Spleen (tissue), 11 donors: Measurements from ENCODE around the gene TMEM120A. TPM values are rescaled to one million over a fixed set of nuclear protein-coding genes. Genes with fewer than 3 reads are reported as not detected.
"Not testable (repeated sequence)": the region's sequence is repeated elsewhere in the genome, so short reads cannot be mapped to it uniquely, and the experiment has no call there.

Experiments
- DNase-seq: peaks from one replicate; pipeline ENCODE4 v3.0.0-alpha.2; 2020
- H3K27ac ChIP-seq, 8 donors: fragments of 200-600 bp; sonication (generic) in 7 of 8; 1 replicate in 4 of 8; 2 replicates in 4 of 8; pipeline versions ENCODE4 v1.5.0 to v1.8.0; 2016 to 2021; ENCODE audit warnings: inconsistent platforms in 4 of 8, mild to moderate bottlenecking in 4 of 8, moderate library complexity in 1 of 8
- H3K27me3 ChIP-seq, 7 donors: fragments of 200-600 bp; sonication (generic) in 6 of 7; replicated peaks in 1 of 7; 1 replicate in 4 of 7; 2 replicates in 3 of 7; pipeline versions ENCODE4 v1.5.0 to v1.8.0; 2016 to 2021; ENCODE audit warnings: inconsistent platforms in 3 of 7, mild to moderate bottlenecking in 1 of 7
- H3K36me3 ChIP-seq, 6 donors: fragments of 200-600 bp; sonication (generic) in 5 of 6; 1 replicate in 4 of 6; 2 replicates in 2 of 6; pipeline versions ENCODE4 v1.5.0 to v1.8.0; 2016 to 2021; ENCODE audit warnings: inconsistent platforms in 2 of 6
- H3K4me1 ChIP-seq, 6 donors: fragments of 200-600 bp; sonication (generic) in 5 of 6; 1 replicate in 3 of 6; 2 replicates in 3 of 6; pipeline versions ENCODE4 v1.5.0 to v1.8.0; 2016 to 2021; ENCODE audit warnings: inconsistent platforms in 3 of 6
- H3K4me3 ChIP-seq, 8 donors: fragments of 200-600 bp; sonication (generic) in 7 of 8; 1 replicate in 4 of 8; 2 replicates in 4 of 8; pipeline versions ENCODE4 v1.5.0 to v1.8.0; 2016 to 2021; ENCODE audit warnings: inconsistent platforms in 4 of 8, mild to moderate bottlenecking in 4 of 8, moderate library complexity in 2 of 8
- H3K9me3 ChIP-seq, 8 donors: fragments of 200-600 bp; sonication (generic) in 7 of 8; 1 replicate in 4 of 8; 2 replicates in 4 of 8; pipeline versions ENCODE4 v1.5.0 to v1.8.0; 2016 to 2021; ENCODE audit warnings: inconsistent platforms in 4 of 8
- CTCF ChIP-seq, 11 experiments: fragments of 200-600 bp in 7 of 11; fragments of 450-650 bp in 4 of 11; sonication (generic) in 4 of 11; IDR thresholded peaks in 8 of 11; conservative IDR thresholded peaks in 3 of 11; 1 replicate in 7 of 11; 2 replicates in 4 of 11; pipeline versions ENCODE4 v1.4.0 to v1.8.0; 2016 to 2021; ENCODE audit warnings: antibody characterized with exemption in 11 of 11, inconsistent platforms in 4 of 11, mild to moderate bottlenecking in 1 of 11
- POLR2A ChIP-seq, 3 donors: fragments of 450-650 bp; IDR thresholded peaks; one replicate each; pipeline ENCODE4 v1.5.1; 2017; ENCODE audit warnings: antibody characterized with exemption in 3 of 3, mild to moderate bottlenecking in 1 of 3
- POLR2AphosphoS5 ChIP-seq, 3 donors: sonication (generic); formaldehyde crosslinking; IDR thresholded peaks; one replicate each; pipeline ENCODE4 v1.5.1; 2017; ENCODE audit warnings: antibody characterized with exemption in 3 of 3
- WGBS, 5 donors: extraction: QIAGEN DNeasy Blood & Tissue Kit in 3 of 5; methylation state at CpG; one replicate each; pipeline versions ENCODE4 v1.1.5 to v1.1.7; 2013 to 2018; 5-methylcytosine and 5-hydroxymethylcytosine counted together
- intact Hi-C: fragments of 100-400 bp; cut with DNase I; formaldehyde crosslinking; loops from one replicate; pipeline ENCODE4 v1.15.0; 2023; ENCODE audit warnings: low total_unique reads
- polyA plus RNA-seq, 3 donors: library from polyadenylated mRNA; stranded (reverse); fragments of 200-250 nt; gene quantifications; one replicate each; pipeline ENCODE4 v1.2.1, GENCODE V29; 2013
- total RNA-seq, 7 donors: library from RNA; depleted of rRNA in 3 of 7; stranded (reverse); fragments of >200 nt in 3 of 7; fragmentation: NEBNext Ultra II Directional in 4 of 7; extraction: Animal tissue kit (Norgen Biotek cat#: 25700) in 4 of 7; gene quantifications; one replicate each; pipeline versions ENCODE4 v1.1.0 to v1.2.1, GENCODE V29; 2016 to 2021
- donor health status: healthy with polysubstance abuse.
- donor health status: DM: no; HTN: no; CAD: no; lungs with moderate emphysema.
- donor health status: DM: no; HTN: no; CAD: no.
- donor health status: Bipolar disorder and iron deficiency.
- donor health status: healthy.
- donor health status: DM: no; HTN: no; CAD: no.
- donor health status: DM: yes; HTN: yes; CAD: no.

Gene TMEM120A
- total and polyA plus RNA-seq, 10 donors = 24.9 to 66.2 (median 46.6) TPM

- Histone ChIP-seq H3K27ac (peak overlapping the region in 2 of 8 donors; percentile 56 to 73), H3K4me3 (no peak overlapping the region), H3K27me3 (no peaks in the 10 kb centered on the region), H3K36me3 (peaks cover 0 to 70% (median 33%) of the 10 kb centered on the region in 6 donors), H3K4me1 (peaks cover 0 to 25% (median 19%) of the 10 kb centered on the region in 6 donors), H3K9me3 (no peaks in the 10 kb centered on the region)
- 52 to 69% (median 62%) methylated on average over 8 of the region's 8 CpGs for WGBS, 5 donors
- no peak for DNase-seq
- TF ChIP-seq POLR2A (IDR thresholded peaks at IDR 0.05) (no peak), CTCF (IDR thresholded peaks at IDR 0.05 in 8 of 11, conservative IDR thresholded peaks at IDR 0.05 in 3 of 11) (no peak), POLR2AphosphoS5 (IDR thresholded peaks at IDR 0.05) (no peak)
- intact Hi-C loops = no loop called here
Measured at GRCh38 chr7:76008156-76008687, 13.8 kb upstream of the TMEM120A start.

- peaks cover 0 to 20% (median 18%) of the 10 kb centered on the region in 6 donors for H3K4me1 ChIP-seq
- H3K9me3 ChIP-seq, H3K27me3 ChIP-seq, H3K27ac ChIP-seq, DNase-seq, intact Hi-C loops, H3K4me3 ChIP-seq: not testable (repeated sequence)
- 88 to 97% (median 94%) methylated on average over 4 of the region's 4 CpGs for WGBS, 5 donors
- H3K36me3 ChIP-seq = peaks cover 0 to 72% (median 41%) of the 10 kb centered on the region in 6 donors
Measured at GRCh38 chr7:76005004-76005403, 10.6 kb upstream of the TMEM120A start.

- DNase-seq = no peak
- H3K27ac ChIP-seq = no peak overlapping the region
- no peak for TF ChIP-seq CTCF (IDR thresholded peaks at IDR 0.05 in 8 of 11, conservative IDR thresholded peaks at IDR 0.05 in 3 of 11)
- no peak for TF ChIP-seq POLR2AphosphoS5 (IDR thresholded peaks at IDR 0.05)
- no peak for TF ChIP-seq POLR2A (IDR thresholded peaks at IDR 0.05)
- H3K4me3 ChIP-seq = no peak overlapping the region
- H3K27me3 ChIP-seq = no peaks in the 10 kb centered on the region
- no peaks in the 10 kb centered on the region for H3K9me3 ChIP-seq
- intact Hi-C loops = no loop called here
- WGBS, 5 donors = 93 to 100% (median 97%) methylated on average over 6 to 10 of the region's 10 CpGs
- H3K36me3 ChIP-seq = peaks cover 0 to 77% (median 41%) of the 10 kb centered on the region in 6 donors
- H3K4me1 ChIP-seq = peaks cover 0 to 4% (median 3%) of the 10 kb centered on the region in 6 donors
Measured at GRCh38 chr7:76003351-76003750, 9.0 kb upstream of the TMEM120A start.

- Histone ChIP-seq H3K27me3 (no peaks in the 10 kb centered on the region), H3K4me3 (no peak overlapping the region), H3K4me1 (no peaks in the 10 kb centered on the region), H3K27ac (no peak overlapping the region), H3K9me3 (no peaks in the 10 kb centered on the region), H3K36me3 (peaks cover 0 to 77% (median 41%) of the 10 kb centered on the region in 6 donors)
- 87 to 98% (median 96%) methylated on average over 3 of the region's 3 CpGs for WGBS, 5 donors
- TF ChIP-seq POLR2AphosphoS5 (IDR thresholded peaks at IDR 0.05) = no peak
- TF ChIP-seq POLR2A (IDR thresholded peaks at IDR 0.05) = no peak
- TF ChIP-seq CTCF (IDR thresholded peaks at IDR 0.05 in 8 of 11, conservative IDR thresholded peaks at IDR 0.05 in 3 of 11) = no peak
- DNase-seq = no peak
- intact Hi-C loops = no loop called here
Measured at GRCh38 chr7:76002822-76003221, 8.4 kb upstream of the TMEM120A start.
